Activated CD4-positive, CD25-positive, alpha-beta regulatory T cell treated with anti-CD3 and anti-CD28 coated beads, Interleukin-2, amount 50 U/mL, for 24 hours (primary cell): ENCODE results near the gene PEX11G.
A peak's percentile ranks its signal among the peaks of the same experiment; 100 is the strongest.

Experiments
- ATAC-seq, 2 donors: fragments of 150-1000 bp; cut with Tn5 transposase; one replicate each; pipeline ENCODE4 v1.10.0; 2021; ENCODE audit warnings: mild to moderate bottlenecking in 1 of 2, moderate library complexity in 1 of 2

The PEX11G gene

GRCh38 chr19:7521551-7522071 is 32.8 kb upstream of the PEX11G start:
- no peak for ATAC-seq

GRCh38 chr19:7520131-7521051 is 31.6 kb upstream of the PEX11G start:
- ATAC-seq, result no peak

GRCh38 chr19:7519361-7520130 is 30.7 kb upstream of the PEX11G start:
- ATAC-seq, result no peak

- no peak for ATAC-seq
Observed at GRCh38 chr19:7516878-7517277, 28.0 kb upstream of the PEX11G start.

- ATAC-seq, result no peak
Observed at GRCh38 chr19:7516333-7516732, 27.5 kb upstream of the PEX11G start.

GRCh38 chr19:7515645-7516151 is 26.9 kb upstream of the PEX11G start, which contains the start of gene ZNF358:
Gene ZNF358, plus strand, starts transcription at chr19:7516103. Its CDS starts 3,140 bp downstream, at chr19:7519243.
- ATAC-seq, result peak; percentile 65 to 73

- ATAC-seq, result no peak
Observed at GRCh38 chr19:7515110-7515644, 26.3 kb upstream of the PEX11G start.

GRCh38 chr19:7513809-7514642 is 25.2 kb upstream of the PEX11G start:
- ATAC-seq, result no peak

- no peak for ATAC-seq
Observed at GRCh38 chr19:7512400-7512851, 23.6 kb upstream of the PEX11G start.

- ATAC-seq, result no peak
Observed at GRCh38 chr19:7509625-7510024, 20.8 kb upstream of the PEX11G start.

GRCh38 chr19:7507884-7508283 is 19.0 kb upstream of the PEX11G start:
- ATAC-seq, result peak; percentile 18 to 22

GRCh38 chr19:7506385-7507328 is 17.8 kb upstream of the PEX11G start:
- ATAC-seq, result peak; percentile 51 to 73

GRCh38 chr19:7505682-7506384 is 17.0 kb upstream of the PEX11G start:
- ATAC-seq, result peak in 1 of 2 donors; percentile 33

- ATAC-seq, result no peak
Observed at GRCh38 chr19:7505288-7505681, 16.4 kb upstream of the PEX11G start.

GRCh38 chr19:7504684-7505083 is 15.8 kb upstream of the PEX11G start:
- ATAC-seq, result no peak

- no peak for ATAC-seq
Observed at GRCh38 chr19:7502552-7502951, 13.7 kb upstream of the PEX11G start.

- ATAC-seq, result peak in 1 of 2 donors; percentile 30
Observed at GRCh38 chr19:7500811-7501450, 12.1 kb upstream of the PEX11G start.

GRCh38 chr19:7497292-7497691 is 8.5 kb upstream of the PEX11G start:
- no peak for ATAC-seq

- ATAC-seq, result no peak
Observed at GRCh38 chr19:7494416-7495098, 5.7 kb upstream of the PEX11G start.
